Esophagus squamous epithelium (tissue), 4 donors: ENCODE data around the gene ZNF646.

Experiments used
- CTCF ChIP-seq, 6 experiments: fragments of 450-650 bp in 4 of 6; fragments of 200-600 bp in 2 of 6; sonication (generic) in 2 of 6; IDR thresholded peaks; one replicate each; pipeline ENCODE4 v1.5.1; 2016 to 2019; ENCODE audit warnings: antibody characterized with exemption in 6 of 6, mild to moderate bottlenecking in 4 of 6, moderate library complexity in 4 of 6
- POLR2A ChIP-seq, 4 donors: fragments of 450-650 bp; IDR thresholded peaks; one replicate each; pipeline ENCODE4 v1.6.1; 2017; ENCODE audit warnings: antibody characterized with exemption in 4 of 4, mild to moderate bottlenecking in 4 of 4, moderate library complexity in 3 of 4

GRCh38 chr16:31079342-31079944 lies 5.2 kb downstream of the ZNF646 start:
- TF ChIP-seq POLR2A (IDR thresholded peaks at IDR 0.05) (no peak), CTCF (IDR thresholded peaks at IDR 0.05) (no peak)
